ENCODE data around the gene BPIFA1. TPM values are rescaled to one million over a fixed set of nuclear protein-coding genes. Genes with fewer than 3 reads are reported as not detected.

Gene BPIFA1
- total and polyA plus RNA-seq, 4 donors, result not detected

GRCh38 chr20:33267701-33268100 is 31.9 kb downstream of the BPIFA1 start:
- Histone ChIP-seq H3K27ac (ENCODE audit: low read depth in 1 of 2, low read length in 2 of 2) (no peak overlapping the region), H3K9me3 (ENCODE audit: control insufficient read depth, low read length) (peaks cover 2% of the 10 kb centered on the region), H3K36me3 (ENCODE audit: control insufficient read depth in 1 of 2, insufficient read depth in 2 of 2, low read length in 1 of 2) (no peaks in the 10 kb centered on the region), H3K4me3 (ENCODE audit: low read length in 2 of 2) (no peak overlapping the region), H3K27me3 (ENCODE audit: control insufficient read depth in 1 of 2, insufficient read depth in 2 of 2, low read length in 1 of 2) (no peaks in the 10 kb centered on the region), H3K4me1 (ENCODE audit: control insufficient read depth in 1 of 2, insufficient read depth in 2 of 2, low read length in 2 of 2) (no peaks in the 10 kb centered on the region)
- WGBS, 2 donors, result 56 to 60% methylated on average over 3 of the region's 3 CpGs
- DNase-seq (peak in 1 of 2 donors; percentile 5), ATAC-seq (ENCODE audit: low FRiP score) (no peak)
- intact Hi-C loops (cut with DNase I), result no loop called here

DNA sequence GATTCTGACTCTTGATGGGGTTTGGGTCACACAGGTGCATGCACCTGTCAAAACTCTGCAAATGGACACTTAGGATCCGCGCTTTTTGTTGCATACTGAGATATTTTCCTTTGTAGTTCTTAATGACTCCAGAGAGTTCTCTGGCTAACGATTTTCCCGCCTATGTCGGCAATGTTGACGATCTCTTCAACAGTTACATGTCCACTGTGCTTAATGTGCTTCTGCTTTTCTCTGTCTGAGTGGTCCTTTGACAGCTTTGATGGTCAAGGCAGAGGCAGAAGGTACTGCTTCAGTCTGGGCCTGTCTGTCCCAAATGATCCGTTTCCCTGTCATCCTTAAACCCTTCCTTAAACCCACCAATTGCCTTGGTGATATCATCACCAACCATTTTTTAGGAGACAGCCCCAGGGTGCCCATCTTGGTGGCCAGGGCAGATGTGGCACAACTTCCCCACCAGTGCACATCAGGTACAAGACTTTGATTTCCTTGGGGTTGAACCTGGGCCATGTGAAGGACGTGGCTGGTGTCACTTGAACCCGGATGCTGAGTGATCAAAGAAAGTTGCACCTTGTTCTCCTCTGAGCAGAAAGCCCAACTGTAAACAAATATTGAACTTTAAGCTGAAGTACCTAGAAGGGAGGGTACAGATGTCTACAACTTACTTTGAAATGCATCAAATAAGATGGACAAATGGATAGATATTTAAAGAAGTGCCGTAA is 36.5 kb downstream of the BPIFA1 start:
- Histone ChIP-seq H3K4me3 (ENCODE audit: low read length in 2 of 2) (no peak overlapping the region), H3K4me1 (ENCODE audit: control insufficient read depth in 1 of 2, insufficient read depth in 2 of 2, low read length in 2 of 2) (no peaks in the 10 kb centered on the region), H3K36me3 (ENCODE audit: control insufficient read depth in 1 of 2, insufficient read depth in 2 of 2, low read length in 1 of 2) (no peaks in the 10 kb centered on the region), H3K9me3 (ENCODE audit: control insufficient read depth, low read length) (peaks cover 2% of the 10 kb centered on the region), H3K27ac (ENCODE audit: low read depth in 1 of 2, low read length in 2 of 2) (no peak overlapping the region), H3K27me3 (ENCODE audit: control insufficient read depth in 1 of 2, insufficient read depth in 2 of 2, low read length in 1 of 2) (no peaks in the 10 kb centered on the region)
- ATAC-seq (ENCODE audit: low FRiP score), result no peak
- intact Hi-C loops (cut with DNase I), result no loop called here
- 85 to 87% methylated on average over 10 of the region's 10 CpGs for WGBS, 2 donors
- peak in 1 of 2 donors; percentile 42 for DNase-seq

GRCh38 chr20:33273117-33273851 is 37.5 kb downstream of the BPIFA1 start:
- H3K27me3 ChIP-seq (ENCODE audit: control insufficient read depth in 1 of 2, insufficient read depth in 2 of 2, low read length in 1 of 2), result no peaks in the 10 kb centered on the region
- intact Hi-C loops (cut with DNase I), result no loop called here
- no peak overlapping the region for H3K4me3 ChIP-seq (ENCODE audit: low read length in 2 of 2)
- WGBS, 2 donors, result 58% methylated on average over 13 of the region's 13 CpGs
- H3K4me1 ChIP-seq (ENCODE audit: control insufficient read depth in 1 of 2, insufficient read depth in 2 of 2, low read length in 2 of 2), result no peaks in the 10 kb centered on the region
- no peaks in the 10 kb centered on the region for H3K36me3 ChIP-seq (ENCODE audit: control insufficient read depth in 1 of 2, insufficient read depth in 2 of 2, low read length in 1 of 2)
- ATAC-seq (ENCODE audit: low FRiP score) (no peak), DNase-seq (no peak)
- H3K27ac ChIP-seq (ENCODE audit: low read depth in 1 of 2, low read length in 2 of 2), result no peak overlapping the region
- H3K9me3 ChIP-seq (ENCODE audit: control insufficient read depth, low read length), result no peaks in the 10 kb centered on the region

DNA sequence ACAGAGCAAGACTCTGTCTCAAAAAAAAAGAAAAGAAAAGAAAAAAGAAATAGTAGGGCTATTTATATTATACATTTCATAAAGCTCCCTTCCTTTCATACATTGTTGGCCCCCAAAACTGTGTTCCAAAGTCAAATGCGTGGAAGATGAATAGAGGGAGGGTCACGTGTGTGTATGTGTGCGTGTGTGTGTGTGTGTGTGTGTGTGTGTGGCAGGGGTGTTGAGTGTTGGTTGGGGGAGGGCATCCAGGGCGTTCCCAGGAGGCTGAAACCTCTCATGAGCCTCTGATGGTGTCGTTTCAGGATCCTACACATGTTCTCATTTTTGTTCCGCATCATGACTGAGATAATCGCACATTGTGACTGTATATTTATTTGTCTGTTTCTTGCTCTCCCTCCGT is 39.4 kb downstream of the BPIFA1 start:
- Histone ChIP-seq H3K27ac (ENCODE audit: low read depth in 1 of 2, low read length in 2 of 2) (no peak overlapping the region), H3K27me3 (ENCODE audit: control insufficient read depth in 1 of 2, insufficient read depth in 2 of 2, low read length in 1 of 2) (no peaks in the 10 kb centered on the region), H3K4me1 (ENCODE audit: control insufficient read depth in 1 of 2, insufficient read depth in 2 of 2, low read length in 2 of 2) (no peaks in the 10 kb centered on the region), H3K4me3 (ENCODE audit: low read length in 2 of 2) (no peak overlapping the region), H3K9me3 (ENCODE audit: control insufficient read depth, low read length) (no peaks in the 10 kb centered on the region), H3K36me3 (ENCODE audit: control insufficient read depth in 1 of 2, insufficient read depth in 2 of 2, low read length in 1 of 2) (no peaks in the 10 kb centered on the region)
- no peak for DNase-seq
- no peak for ATAC-seq (ENCODE audit: low FRiP score)
- intact Hi-C loops (cut with DNase I), result no loop called here
- WGBS, 2 donors, result 46 to 65% methylated on average over 8 of the region's 8 CpGs

GRCh38 chr20:33275871-33276270 is 40.1 kb downstream of the BPIFA1 start:
- intact Hi-C loops (cut with DNase I), result no loop called here
- ATAC-seq (ENCODE audit: low FRiP score) (no peak), DNase-seq (peak in 1 of 2 donors; percentile 22)
- Histone ChIP-seq H3K36me3 (ENCODE audit: control insufficient read depth in 1 of 2, insufficient read depth in 2 of 2, low read length in 1 of 2) (no peaks in the 10 kb centered on the region), H3K4me1 (ENCODE audit: control insufficient read depth in 1 of 2, insufficient read depth in 2 of 2, low read length in 2 of 2) (no peaks in the 10 kb centered on the region), H3K4me3 (ENCODE audit: low read length in 2 of 2) (no peak overlapping the region), H3K27me3 (ENCODE audit: control insufficient read depth in 1 of 2, insufficient read depth in 2 of 2, low read length in 1 of 2) (no peaks in the 10 kb centered on the region), H3K27ac (ENCODE audit: low read depth in 1 of 2, low read length in 2 of 2) (no peak overlapping the region), H3K9me3 (ENCODE audit: control insufficient read depth, low read length) (no peaks in the 10 kb centered on the region)
- 61 to 65% methylated on average over 3 of the region's 3 CpGs for WGBS, 2 donors

- ATAC-seq (ENCODE audit: low FRiP score) (no peak), DNase-seq (peak in 1 of 2 donors; percentile 35)
- Histone ChIP-seq H3K27ac (ENCODE audit: low read depth in 1 of 2, low read length in 2 of 2) (no peak overlapping the region), H3K4me1 (ENCODE audit: control insufficient read depth in 1 of 2, insufficient read depth in 2 of 2, low read length in 2 of 2) (no peaks in the 10 kb centered on the region), H3K4me3 (ENCODE audit: low read length in 2 of 2) (no peak overlapping the region), H3K27me3 (ENCODE audit: control insufficient read depth in 1 of 2, insufficient read depth in 2 of 2, low read length in 1 of 2) (no peaks in the 10 kb centered on the region), H3K9me3 (ENCODE audit: control insufficient read depth, low read length) (no peaks in the 10 kb centered on the region), H3K36me3 (ENCODE audit: control insufficient read depth in 1 of 2, insufficient read depth in 2 of 2, low read length in 1 of 2) (no peaks in the 10 kb centered on the region)
- 70 to 71% methylated on average over 10 to 12 of the region's 12 CpGs for WGBS, 2 donors
- intact Hi-C loops (cut with DNase I), result no loop called here
Observed at GRCh38 chr20:33276303-33277113, 40.7 kb downstream of the BPIFA1 start.

DNA sequence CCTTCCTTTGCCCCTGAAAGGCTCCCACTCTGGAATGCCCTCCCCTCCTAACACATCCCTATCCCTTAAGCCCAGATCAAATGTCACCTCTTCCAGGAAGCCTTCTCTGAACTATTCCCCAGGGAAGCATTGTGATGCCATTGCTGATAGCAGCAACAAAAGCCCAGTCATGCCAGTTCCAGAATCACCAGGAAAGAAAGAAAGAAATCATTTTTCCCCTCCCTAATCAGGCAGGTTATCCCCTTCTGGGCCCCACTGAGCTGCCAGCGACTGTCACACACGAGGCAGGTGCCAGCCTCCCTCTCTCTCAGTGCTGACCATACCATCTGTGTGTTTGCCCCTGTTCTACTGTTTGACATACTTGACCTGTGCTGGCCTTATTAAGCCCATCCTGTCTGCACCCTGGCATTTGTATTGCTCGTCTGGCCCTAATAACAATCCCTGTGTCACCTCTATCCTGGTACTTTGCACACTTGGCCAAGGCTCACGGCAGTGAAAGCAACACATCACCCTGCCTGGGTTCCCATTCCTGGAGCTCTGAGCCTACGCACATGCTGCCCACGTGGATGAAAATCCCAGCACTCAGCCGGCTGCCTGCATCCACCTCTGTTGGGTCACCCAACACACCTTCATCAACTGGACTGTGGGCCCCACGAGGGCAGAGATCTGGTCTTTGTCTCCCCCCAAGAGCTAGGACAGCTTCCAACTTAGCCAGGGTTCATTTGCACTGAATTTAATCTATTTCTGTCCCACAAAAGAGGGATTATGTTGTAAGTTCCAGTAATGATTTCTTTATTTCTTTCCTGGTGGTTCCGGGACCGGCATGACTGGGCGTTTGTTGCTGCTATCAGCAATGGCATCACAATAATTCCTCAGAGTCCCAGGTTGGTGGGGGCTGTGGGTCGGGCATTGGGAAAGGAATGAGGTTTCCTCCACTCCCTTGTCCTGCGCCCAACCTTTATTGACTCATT is 42.0 kb downstream of the BPIFA1 start:
- DNase-seq, result peak in 1 of 2 donors; percentile 45
- no peaks in the 10 kb centered on the region for H3K4me1 ChIP-seq (ENCODE audit: control insufficient read depth in 1 of 2, insufficient read depth in 2 of 2, low read length in 2 of 2)
- intact Hi-C loops (cut with DNase I), result no loop called here
- no peak for ATAC-seq (ENCODE audit: low FRiP score)
- no peaks in the 10 kb centered on the region for H3K9me3 ChIP-seq (ENCODE audit: control insufficient read depth, low read length)
- H3K27ac ChIP-seq (ENCODE audit: low read depth in 1 of 2, low read length in 2 of 2), result no peak overlapping the region
- no peaks in the 10 kb centered on the region for H3K27me3 ChIP-seq (ENCODE audit: control insufficient read depth in 1 of 2, insufficient read depth in 2 of 2, low read length in 1 of 2)
- 35 to 36% methylated on average over 13 of the region's 13 CpGs for WGBS, 2 donors
- H3K4me3 ChIP-seq (ENCODE audit: low read length in 2 of 2), result no peak overlapping the region
- H3K36me3 ChIP-seq (ENCODE audit: control insufficient read depth in 1 of 2, insufficient read depth in 2 of 2, low read length in 1 of 2), result no peaks in the 10 kb centered on the region

GRCh38 chr20:33278700-33279099 is 42.9 kb downstream of the BPIFA1 start:
- intact Hi-C loops (cut with DNase I), result no loop called here
- WGBS, 2 donors, result 76 to 86% methylated on average over 3 of the region's 3 CpGs

More at GRCh38 chr20:33278700-33279099, 42.9 kb downstream of the BPIFA1 start:
- no peak overlapping the region for H3K4me3 ChIP-seq (ENCODE audit: low read length in 2 of 2)
- ATAC-seq (ENCODE audit: low FRiP score), result no peak
- H3K9me3 ChIP-seq (ENCODE audit: control insufficient read depth, low read length), result no peaks in the 10 kb centered on the region
- H3K27ac ChIP-seq (ENCODE audit: low read depth in 1 of 2, low read length in 2 of 2), result no peak overlapping the region
- DNase-seq, result peak in 1 of 2 donors; percentile 9
- H3K27me3 ChIP-seq (ENCODE audit: control insufficient read depth in 1 of 2, insufficient read depth in 2 of 2, low read length in 1 of 2), result no peaks in the 10 kb centered on the region
- no peaks in the 10 kb centered on the region for H3K4me1 ChIP-seq (ENCODE audit: control insufficient read depth in 1 of 2, insufficient read depth in 2 of 2, low read length in 2 of 2)
- no peaks in the 10 kb centered on the region for H3K36me3 ChIP-seq (ENCODE audit: control insufficient read depth in 1 of 2, insufficient read depth in 2 of 2, low read length in 1 of 2)

Data from aorta (tissue), 5 donors.